Fibroblast of skin of left biceps (primary cell): Measurements from ENCODE around the gene PCSK1N.

ENCODE experiments used
- DNase-seq, 2 experiments: peaks; one replicate each; pipeline ENCODE4 v3.0.0-alpha.2; 2013; ENCODE audit warnings: low read depth in 2 of 2

The PCSK1N gene

GRCh38 chrX:48789366-48790220, 45.8 kb downstream of the PCSK1N start:
- no peak for DNase-seq

GRCh38 chrX:48787505-48788443, 47.6 kb downstream of the PCSK1N start:
- DNase-seq, result no peak

GRCh38 chrX:48786825-48787504, 48.4 kb downstream of the PCSK1N start:
- no peak for DNase-seq

- no peak for DNase-seq
Measured at GRCh38 chrX:48786341-48786800, 49.0 kb downstream of the PCSK1N start, which contains the start of gene GATA1. Gene GATA1 (plus strand): TSS chrX:48786590. CDS start chrX:48791110, 4,520 bp downstream.

GRCh38 chrX:48785540-48786214, 49.7 kb downstream of the PCSK1N start:
- no peak for DNase-seq

GRCh38 chrX:48785186-48785539, 50.2 kb downstream of the PCSK1N start:
- no peak for DNase-seq

GRCh38 chrX:48784726-48785125, 50.7 kb downstream of the PCSK1N start:
- DNase-seq, result no peak

- no peak for DNase-seq
Measured at GRCh38 chrX:48782795-48783194, 52.6 kb downstream of the PCSK1N start.

- no peak for DNase-seq
Measured at GRCh38 chrX:48782216-48782615, 53.2 kb downstream of the PCSK1N start.

- DNase-seq, result no peak
Measured at GRCh38 chrX:48781705-48782104, 53.7 kb downstream of the PCSK1N start.
